GM23248 (cell line): ENCODE measurements around the gene IL24.

ENCODE experiments used
- EZH2 ChIP-seq: fragments of 200-600 bp; sonication (generic); IDR thresholded peaks from 2 replicates; pipeline ENCODE4 v1.6.1; 2018; ENCODE audit warnings: antibody characterized with exemption, mild to moderate bottlenecking; ENCODE audit not compliant: insufficient read depth, poor library complexity, severe bottlenecking
- EZH2phosphoT487 ChIP-seq: fragments of 200-600 bp; sonication (generic); IDR thresholded peaks from 2 replicates; pipeline ENCODE4 v1.6.1; 2018; ENCODE audit warnings: antibody characterized with exemption, moderate library complexity, mild to moderate bottlenecking, low read depth; ENCODE audit not compliant: insufficient read depth

DNA sequence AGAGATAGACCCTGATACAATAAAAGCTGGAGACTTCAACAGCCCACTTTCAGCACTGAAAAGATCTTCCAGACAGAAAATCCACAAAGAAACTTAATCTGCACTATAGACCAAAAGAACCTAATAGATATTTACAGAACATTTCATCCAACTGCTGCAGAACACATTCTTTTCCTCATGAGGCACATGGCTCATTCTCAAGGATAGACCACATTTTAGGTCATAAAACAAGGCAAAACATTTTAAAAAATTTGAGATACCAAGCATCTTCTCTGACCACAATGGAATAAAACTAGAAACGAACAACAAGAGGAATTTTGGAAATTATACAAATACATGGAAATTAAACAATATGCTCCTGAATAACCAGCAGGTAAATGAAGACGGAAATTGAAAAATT is 46.8 kb upstream of the IL24 start:
- TF ChIP-seq EZH2 (no peak), EZH2phosphoT487 (no peak)
